SK-N-SH treated with all-trans-retinoic acid at 6 μM for 48 hours (cell line): Measurements from ENCODE around the gene EIF6.

Experiments used
- CREB5 ChIP-seq: fragments of 250-450 bp; sonication (Bioruptor Pico); IDR thresholded peaks from 2 replicates; pipeline ENCODE4 v1.5.1; 2020; ENCODE audit warnings: low read depth, mild to moderate bottlenecking, moderate library complexity
- OSR1 ChIP-seq: fragments of 250-450 bp; sonication (Bioruptor Pico); IDR thresholded peaks from 2 replicates; pipeline ENCODE4 v1.8.0; 2022; ENCODE audit warnings: moderate library complexity, mild to moderate bottlenecking, inconsistent platforms
- TCF4 ChIP-seq: fragments of 250-450 bp; sonication (Bioruptor Pico); IDR thresholded peaks from 2 replicates; pipeline ENCODE4 v1.8.0; 2021; ENCODE audit warnings: mild to moderate bottlenecking, moderate library complexity, borderline replicate concordance
- ZNF8 ChIP-seq: fragments of 450-650 bp; formaldehyde crosslinking; IDR thresholded peaks from 2 replicates; pipeline ENCODE4 v1.5.0; 2020; ENCODE audit warnings: mild to moderate bottlenecking, moderate library complexity

- no peak for TF ChIP-seq OSR1
- TF ChIP-seq TCF4 (CRISPR knock-in tag) = no peak
- TF ChIP-seq CREB5 (CRISPR knock-in tag) = no peak
- TF ChIP-seq ZNF8 (CRISPR knock-in tag) = no peak
These were observed 32.5 kb downstream of the EIF6 start for GRCh38 chr20:35252037-35252461.
